ENCODE measurements around the gene EMX2.

EMX2 gene

GRCh38 chr10:117545141-117546019, 2.8 kb downstream of the EMX2 start:
- no peak for DNase-seq

- DNase-seq = no peak
Measured at GRCh38 chr10:117546020-117546580, 3.6 kb downstream of the EMX2 start.

GRCh38 chr10:117546581-117547015, 4.1 kb downstream of the EMX2 start:
- DNase-seq = no peak

GRCh38 chr10:117547016-117547715, 4.6 kb downstream of the EMX2 start:
- no peak for DNase-seq

GRCh38 chr10:117547716-117548668, 5.4 kb downstream of the EMX2 start:
- DNase-seq = no peak

- DNase-seq = no peak
Measured at GRCh38 chr10:117549100-117549585, 6.6 kb downstream of the EMX2 start.

- no peak for DNase-seq
Measured at GRCh38 chr10:117550076-117550475, 7.5 kb downstream of the EMX2 start.

- DNase-seq = no peak
Measured at GRCh38 chr10:117550599-117551329, 8.2 kb downstream of the EMX2 start.

GRCh38 chr10:117551330-117552155, 9.0 kb downstream of the EMX2 start:
- no peak for DNase-seq

GRCh38 chr10:117552156-117552631, 9.6 kb downstream of the EMX2 start:
- no peak for DNase-seq

- no peak for DNase-seq
Measured at GRCh38 chr10:117552701-117553141, 10.2 kb downstream of the EMX2 start.

GRCh38 chr10:117553142-117553814, 10.7 kb downstream of the EMX2 start:
- no peak for DNase-seq

- no peak for DNase-seq
Measured at GRCh38 chr10:117553815-117554172, 11.2 kb downstream of the EMX2 start.

GRCh38 chr10:117554241-117554814, 11.8 kb downstream of the EMX2 start:
- no peak for DNase-seq

GRCh38 chr10:117555017-117555416, 12.5 kb downstream of the EMX2 start:
- no peak for DNase-seq

GRCh38 chr10:117555863-117556262, 13.3 kb downstream of the EMX2 start:
- no peak for DNase-seq

- no peak for DNase-seq
Measured at GRCh38 chr10:117556356-117556755, 13.8 kb downstream of the EMX2 start.

GRCh38 chr10:117559712-117560111, 17.2 kb downstream of the EMX2 start:
- DNase-seq = no peak

GRCh38 chr10:117560942-117561341, 18.4 kb downstream of the EMX2 start:
- no peak for DNase-seq

GRCh38 chr10:117562220-117562619, 19.7 kb downstream of the EMX2 start:
- DNase-seq = no peak

All from GOT3 (cell line).